H1 (cell line): ENCODE data around the gene ANKRD12. TPM values are rescaled to one million over a fixed set of nuclear protein-coding genes. Genes with fewer than 3 reads are reported as not detected.

ENCODE experiments used
- CTCF ChIA-PET: fragments of 300-600 bp; sonication (Branson Sonifier 250); formaldehyde crosslinking; loops from one replicate; lab custom pipeline; 2021; ENCODE audit not compliant: partially characterized antibody; lab: Charles Lee
- POLR2A ChIA-PET: fragments of 300-600 bp; sonication (Branson Sonifier 250); formaldehyde crosslinking; loops from one replicate; lab custom pipeline; 2021; ENCODE audit warnings: inconsistent platforms; ENCODE audit not compliant: partially characterized antibody; lab: Charles Lee
- DNase-seq, 2 experiments: peaks; one replicate each; pipeline versions ENCODE4 v3.0.0 to v3.0.0-alpha.2; 2010 to 2022; ENCODE audit warnings: low spot score in 2 of 2, low read depth in 1 of 2, mixed read lengths in 1 of 2
- FAIRE-seq: peaks from 2 replicates; lab custom pipeline; 2011; peaks lifted over from hg19 to GRCh38; lab: Jason Lieb, UNC
- H2AFZ ChIP-seq: 2 replicates; pipeline ENCODE4 v1.8.1; 2012; ENCODE audit warnings: low read length, inconsistent platforms
- H2AK5ac ChIP-seq: 2 replicates; pipeline ENCODE4 v1.6.1; 2013; ENCODE audit warnings: low read depth, low read length
- H2BK120ac ChIP-seq: replicated peaks from 2 replicates; pipeline ENCODE3; 2013; ENCODE audit warnings: low read depth, low read length, inconsistent platforms
- H2BK12ac ChIP-seq: 2 replicates; pipeline ENCODE4 v1.6.1; 2013; ENCODE audit warnings: low read depth, low read length
- H2BK15ac ChIP-seq: 2 replicates; pipeline ENCODE4 v1.6.1; 2013; ENCODE audit warnings: low read length
- H2BK20ac ChIP-seq: 2 replicates; pipeline ENCODE4 v1.6.1; 2013; ENCODE audit warnings: low read length
- H2BK5ac ChIP-seq: 2 replicates; pipeline ENCODE4 v1.6.1; 2013; ENCODE audit warnings: low read depth, low read length
- H3K14ac ChIP-seq: 2 replicates; pipeline ENCODE4 v1.6.1; 2013; ENCODE audit warnings: inconsistent platforms; ENCODE audit not compliant: insufficient read length
- H3K18ac ChIP-seq: 2 replicates; pipeline ENCODE4 v1.6.1; 2013; ENCODE audit warnings: low read length; ENCODE audit errors: extremely low read depth
- H3K23ac ChIP-seq: 2 replicates; pipeline ENCODE4 v1.6.1; 2013; ENCODE audit warnings: inconsistent platforms; ENCODE audit not compliant: insufficient read length
- H3K23me2 ChIP-seq: 2 replicates; pipeline ENCODE4 v1.6.1; 2013; ENCODE audit warnings: low read depth, low read length
- H3K27ac ChIP-seq: 2 replicates; pipeline ENCODE4 v1.6.1; 2011; ENCODE audit warnings: low read depth, low read length, inconsistent platforms
- H3K27me3 ChIP-seq, 4 experiments: replicated peaks in 1 of 4; 1 replicate in 1 of 4; 2 replicates in 3 of 4; pipeline versions ENCODE4 v1.6.1 to v1.8.1; 2011 to 2013; ENCODE audit warnings: low read length in 3 of 4, mild to moderate bottlenecking in 3 of 4, inconsistent platforms in 2 of 4, mixed read lengths in 2 of 4, moderate library complexity in 1 of 4; ENCODE audit not compliant: control insufficient read depth in 3 of 4, insufficient read depth in 3 of 4; ENCODE audit errors: extremely low read depth in 1 of 4
- H3K36me3 ChIP-seq, 4 experiments: 2 replicates each; pipeline versions ENCODE4 v1.6.1 to v1.8.1; 2011 to 2013; ENCODE audit warnings: mild to moderate bottlenecking in 4 of 4, low read length in 3 of 4, moderate library complexity in 2 of 4, control low read depth in 1 of 4, inconsistent platforms in 1 of 4; ENCODE audit not compliant: insufficient read depth in 4 of 4, control insufficient read depth in 2 of 4
- H3K4ac ChIP-seq: replicated peaks from 2 replicates; pipeline ENCODE3; 2013; ENCODE audit warnings: low read length, low read depth, mixed read lengths, inconsistent platforms; ENCODE audit not compliant: insufficient read length
- H3K4me1 ChIP-seq, 4 experiments: replicated peaks in 1 of 4; 1 replicate in 1 of 4; 2 replicates in 3 of 4; pipeline versions ENCODE4 v1.6.1 to v1.8.1; 2011 to 2013; ENCODE audit warnings: low read length in 3 of 4, inconsistent platforms in 2 of 4, mixed read lengths in 1 of 4; ENCODE audit not compliant: insufficient read depth in 4 of 4, control insufficient read depth in 3 of 4
- H3K4me2 ChIP-seq, 2 experiments: 2 replicates each; pipeline versions ENCODE4 v1.6.1 to v1.8.1; 2011 to 2013; ENCODE audit warnings: low read depth in 2 of 2, low read length in 2 of 2, control low read depth in 1 of 2, inconsistent platforms in 1 of 2, mild to moderate bottlenecking in 1 of 2; ENCODE audit not compliant: insufficient read depth in 1 of 2
- H3K4me3 ChIP-seq, 4 experiments: fragments of 200-600, 300-600 bp in 1 of 4; sonication (generic), shearing (Covaris generic), sonication (Bioruptor Twin) in 1 of 4; 2 replicates each; pipeline versions ENCODE4 v1.5.1 to v1.8.1; 2011 to 2016; ENCODE audit warnings: low read length in 4 of 4, low read depth in 3 of 4, control low read depth in 2 of 4, inconsistent platforms in 2 of 4, mild to moderate bottlenecking in 2 of 4, mixed read lengths in 1 of 4, moderate library complexity in 1 of 4; ENCODE audit not compliant: insufficient read depth in 2 of 4; ENCODE audit errors: extremely low read depth in 1 of 4
- H3K56ac ChIP-seq: replicated peaks from 2 replicates; pipeline ENCODE3; 2013; ENCODE audit warnings: low read depth, mild to moderate bottlenecking, mixed read lengths, low read length, inconsistent platforms; ENCODE audit not compliant: insufficient read length
- H3K79me1 ChIP-seq: 2 replicates; pipeline ENCODE4 v1.6.1; 2013; ENCODE audit warnings: low read depth, low read length, control low read depth
- H3K79me2 ChIP-seq, 2 experiments: 2 replicates each; pipeline versions ENCODE4 v1.6.1 to v1.8.1; 2012 to 2013; ENCODE audit warnings: low read length in 2 of 2, mild to moderate bottlenecking in 2 of 2, inconsistent platforms in 1 of 2; ENCODE audit not compliant: insufficient read depth in 2 of 2, control insufficient read depth in 1 of 2
- H3K9ac ChIP-seq, 4 experiments: replicated peaks in 1 of 4; 1 replicate in 1 of 4; 2 replicates in 3 of 4; pipeline versions ENCODE4 v1.6.1 to v1.8.1; 2011 to 2013; ENCODE audit warnings: low read depth in 3 of 4, low read length in 3 of 4, control low read depth in 2 of 4, mild to moderate bottlenecking in 2 of 4, moderate library complexity in 2 of 4, inconsistent platforms in 1 of 4; ENCODE audit errors: extremely low read depth in 1 of 4
- H3K9me3 ChIP-seq, 2 experiments: 2 replicates each; pipeline versions ENCODE4 v1.6.1 to v1.8.1; 2012 to 2013; ENCODE audit warnings: mild to moderate bottlenecking in 2 of 2, moderate library complexity in 2 of 2, control low read depth in 1 of 2, inconsistent platforms in 1 of 2, low read depth in 1 of 2, low read length in 1 of 2, mixed read lengths in 1 of 2; ENCODE audit not compliant: insufficient read depth in 2 of 2
- H4K20me1 ChIP-seq, 2 experiments: replicated peaks in 1 of 2; 2 replicates each; pipeline versions ENCODE3 to v1.8.1; 2011 to 2013; ENCODE audit warnings: inconsistent platforms in 2 of 2, low read length in 2 of 2, mild to moderate bottlenecking in 1 of 2; ENCODE audit not compliant: insufficient read depth in 2 of 2, control insufficient read depth in 1 of 2
- H4K5ac ChIP-seq: 2 replicates; pipeline ENCODE4 v1.6.1; 2013; ENCODE audit warnings: low read length, low read depth, mixed read lengths, inconsistent platforms; ENCODE audit not compliant: insufficient read length
- H4K8ac ChIP-seq: 2 replicates; pipeline ENCODE4 v1.8.0; 2013; ENCODE audit warnings: mild to moderate bottlenecking, moderate library complexity, low read length, inconsistent platforms; ENCODE audit not compliant: insufficient read depth; ENCODE audit errors: extremely low read depth
- H4K91ac ChIP-seq: replicated peaks from 2 replicates; pipeline ENCODE3; 2013; ENCODE audit warnings: low read length, mixed read lengths, inconsistent platforms; ENCODE audit not compliant: insufficient read length
- CTBP2 ChIP-seq: IDR thresholded peaks from 2 replicates; pipeline ENCODE4 v1.7.0; 2011; ENCODE audit warnings: borderline replicate concordance, mild to moderate bottlenecking, moderate library complexity, mixed read lengths, low read length; ENCODE audit not compliant: insufficient read depth, insufficient read length
- GTF2F1 ChIP-seq: IDR thresholded peaks from 2 replicates; pipeline ENCODE4 v1.6.1; 2012; ENCODE audit warnings: low read depth, low read length, improper control_type of control experiment, borderline replicate concordance
- JUN ChIP-seq: IDR thresholded peaks from 2 replicates; pipeline ENCODE4 v1.6.1; 2011; ENCODE audit warnings: low read depth, mild to moderate bottlenecking, improper control_type of control experiment, low read length
- KDM4A ChIP-seq: IDR thresholded peaks from one replicate; pipeline ENCODE4 v1.7.1; 2012; ENCODE audit warnings: low read depth, mild to moderate bottlenecking, moderate library complexity, low read length, inconsistent platforms; ENCODE audit not compliant: severe bottlenecking
- RAD21 ChIP-seq, 2 experiments: IDR thresholded peaks in 1 of 2; conservative IDR thresholded peaks in 1 of 2; 2 replicates each; pipeline ENCODE4 v1.6.1; 2011; ENCODE audit warnings: low read depth in 2 of 2, low read length in 2 of 2, improper control_type of control experiment in 1 of 2, inconsistent platforms in 1 of 2, mild to moderate bottlenecking in 1 of 2, moderate library complexity in 1 of 2
- RFX5 ChIP-seq: IDR thresholded peaks from 2 replicates; pipeline ENCODE4 v1.6.1; 2011; ENCODE audit warnings: low read depth, low read length, improper control_type of control experiment, borderline replicate concordance
- SP1 ChIP-seq: IDR thresholded peaks from 2 replicates; pipeline ENCODE4 v1.6.1; 2011; ENCODE audit warnings: low read depth, low read length
- WGBS, 2 experiments: shearing (Covaris generic) in 1 of 2; methylation state at CpG; one replicate each; pipeline versions ENCODE4 v1.1.6 to v1.1.7; 2013 to 2015; ENCODE audit warnings: low lambda C conversion rate in 2 of 2, mixed read lengths in 2 of 2, inconsistent platforms in 1 of 2, low coverage in 1 of 2, missing lambda C conversion rate in 1 of 2; ENCODE audit not compliant: insufficient replicate concordance in 2 of 2, insufficient coverage in 1 of 2, insufficient read length in 1 of 2; ENCODE audit errors: extremely low coverage in 1 of 2, missing lambda C conversion rate in 1 of 2; 5-methylcytosine and 5-hydroxymethylcytosine counted together
- polyA plus RNA-seq, 7 experiments: library from polyadenylated mRNA; depleted of rRNA in 3 of 7; stranded (reverse) in 5 of 7; unstranded in 2 of 7; fragments of >200 nt in 5 of 7; fragments of 200-250 nt in 2 of 7; gene quantifications; 1 replicate in 5 of 7; 2 replicates in 1 of 7; 4 replicates in 1 of 7; pipeline versions ENCODE4 v1.2.1 to v1.2.3, GENCODE V29; 2011 to 2013; ENCODE audit warnings: missing spikeins in 2 of 7, mixed read lengths in 2 of 7
- total RNA-seq: library from RNA; stranded (reverse); fragmentation: NEBNext Ultra II Directional; extraction: Animal tissue kit (Norgen Biotek cat#: 25700); gene quantifications from 2 replicates; pipeline ENCODE4 v1.2.1, GENCODE V29; 2021

The ANKRD12 gene
- total and polyA plus RNA-seq, 2 of the 8 experiments (the other 6 are each of a cell fraction or from before 2014, with no cell fraction given) = 2.6 to 37.9 TPM

DNA sequence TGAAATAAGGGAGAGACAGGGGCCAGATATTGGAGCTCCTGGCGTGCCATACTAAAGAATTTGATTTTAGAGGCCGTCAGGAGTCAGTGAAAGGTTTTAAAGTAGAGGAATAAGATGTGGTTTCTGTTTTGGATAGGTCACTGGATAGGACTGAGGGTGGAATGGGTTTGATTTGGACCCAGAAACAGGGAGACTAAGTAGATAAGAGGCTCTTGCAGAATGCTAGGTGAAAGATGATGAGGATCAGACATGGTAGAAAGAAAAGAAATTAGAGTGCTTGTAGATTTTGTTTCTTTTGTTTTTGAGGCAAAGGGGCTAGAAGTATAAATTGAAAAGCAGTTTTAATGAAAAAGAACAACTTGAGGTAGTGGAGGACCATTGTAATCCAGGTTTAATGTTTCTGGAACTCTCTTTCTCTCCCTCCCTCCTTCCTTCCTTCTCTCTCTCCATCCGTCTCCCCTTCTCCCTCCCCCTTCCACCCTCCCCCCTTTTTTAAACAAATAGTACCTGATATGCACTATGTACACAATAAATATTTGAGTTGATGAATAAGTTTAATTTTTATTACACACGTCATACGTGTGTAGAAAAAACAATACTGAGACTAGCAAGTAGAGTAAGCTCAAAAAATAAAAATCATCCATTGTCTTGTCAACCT is 32.2 kb upstream of the ANKRD12 start:
- peaks cover 0 to 5% (median 0%) of the 10 kb centered on the region in 4 experiments; a peak in 1 of 8 replicates for H3K36me3 ChIP-seq
- H2BK120ac ChIP-seq = no peak overlapping the region
- no peaks in the 10 kb centered on the region; the same call in 1 of the 2 replicates for H3K79me1 ChIP-seq
- H3K4me1 ChIP-seq = peaks cover 0 to 21% (median 6%) of the 10 kb centered on the region in 4 experiments; a peak in 4 of 7 replicates
- no peak overlapping the region for H3K4ac ChIP-seq
- no peak overlapping the region for H2BK20ac ChIP-seq
- no peak overlapping the region for H4K5ac ChIP-seq
- H3K27ac ChIP-seq = no peak overlapping the region
- ChIA-PET CTCF (no interaction called here), POLR2A (interaction anchor here (0.7 to 5.7 kb wide), 7 partner anchors 12 to 1216 kb away, joined by 3 to 61 read pairs (median 5); partner anchors contain the start of gene ANKRD12)
- H2BK15ac ChIP-seq = no peak overlapping the region
- no peak overlapping the region for H3K14ac ChIP-seq
- no peak overlapping the region for H3K18ac ChIP-seq
- H3K9me3 ChIP-seq = no peaks in the 10 kb centered on the region
- H2BK12ac ChIP-seq = no peak overlapping the region
- H3K23me2 ChIP-seq = peaks cover 9% of the 10 kb centered on the region
- 28% methylated on average over 5 of the region's 5 CpGs; no CpG with 5 or more reads in 1 of the 2 experiments for WGBS, 2 experiments
- no peak overlapping the region for H4K91ac ChIP-seq
- no peak overlapping the region for H3K56ac ChIP-seq
- H2BK5ac ChIP-seq = no peak overlapping the region
- H4K8ac ChIP-seq = no peak overlapping the region
- peak overlapping the region in 3 of 4 experiments; percentile 33 to 51 (median 34); a peak in 3 of 7 replicates for H3K9ac ChIP-seq
- no peak overlapping the region for H3K23ac ChIP-seq
- TF ChIP-seq RFX5 (no peak), GTF2F1 (no peak), CTBP2 (no peak), JUN (no peak), KDM4A (no peak), RAD21 (IDR thresholded peaks at IDR 0.05 in 1 of 2, conservative IDR thresholded peaks at IDR 0.05 in 1 of 2; ENCODE audit: low read depth in 2 of 2, low read length in 2 of 2) (no peak), SP1 (no peak)
- peaks cover 0 to 2% (median 0%) of the 10 kb centered on the region in 4 experiments; a peak in 1 of 7 replicates for H3K27me3 ChIP-seq
- H4K20me1 ChIP-seq = peaks cover 4 to 5% of the 10 kb centered on the region in 2 experiments
- no peak overlapping the region for H2AFZ ChIP-seq
- peak overlapping the region; percentile 77 to 92 (median 86); a peak in 7 of 8 replicates for H3K4me3 ChIP-seq
- no peak overlapping the region for H2AK5ac ChIP-seq
- peaks cover 33 to 66% of the 10 kb centered on the region in 2 experiments for H3K79me2 ChIP-seq
- peak overlapping the region; percentile 81 to 83 for H3K4me2 ChIP-seq
- FAIRE-seq = no peak
- no peak for DNase-seq
